ENCODE measurements around the gene IRF4. TPM values are rescaled to one million over a fixed set of nuclear protein-coding genes. Genes with fewer than 3 reads are reported as not detected.
"Not testable (repeated sequence)": the region's sequence is repeated elsewhere in the genome, so short reads cannot be mapped to it uniquely, and the experiment has no call there.

Gene IRF4
- total RNA-seq, 2 experiments from 2014 or later, result 16.9 to 20.8 TPM

DNA sequence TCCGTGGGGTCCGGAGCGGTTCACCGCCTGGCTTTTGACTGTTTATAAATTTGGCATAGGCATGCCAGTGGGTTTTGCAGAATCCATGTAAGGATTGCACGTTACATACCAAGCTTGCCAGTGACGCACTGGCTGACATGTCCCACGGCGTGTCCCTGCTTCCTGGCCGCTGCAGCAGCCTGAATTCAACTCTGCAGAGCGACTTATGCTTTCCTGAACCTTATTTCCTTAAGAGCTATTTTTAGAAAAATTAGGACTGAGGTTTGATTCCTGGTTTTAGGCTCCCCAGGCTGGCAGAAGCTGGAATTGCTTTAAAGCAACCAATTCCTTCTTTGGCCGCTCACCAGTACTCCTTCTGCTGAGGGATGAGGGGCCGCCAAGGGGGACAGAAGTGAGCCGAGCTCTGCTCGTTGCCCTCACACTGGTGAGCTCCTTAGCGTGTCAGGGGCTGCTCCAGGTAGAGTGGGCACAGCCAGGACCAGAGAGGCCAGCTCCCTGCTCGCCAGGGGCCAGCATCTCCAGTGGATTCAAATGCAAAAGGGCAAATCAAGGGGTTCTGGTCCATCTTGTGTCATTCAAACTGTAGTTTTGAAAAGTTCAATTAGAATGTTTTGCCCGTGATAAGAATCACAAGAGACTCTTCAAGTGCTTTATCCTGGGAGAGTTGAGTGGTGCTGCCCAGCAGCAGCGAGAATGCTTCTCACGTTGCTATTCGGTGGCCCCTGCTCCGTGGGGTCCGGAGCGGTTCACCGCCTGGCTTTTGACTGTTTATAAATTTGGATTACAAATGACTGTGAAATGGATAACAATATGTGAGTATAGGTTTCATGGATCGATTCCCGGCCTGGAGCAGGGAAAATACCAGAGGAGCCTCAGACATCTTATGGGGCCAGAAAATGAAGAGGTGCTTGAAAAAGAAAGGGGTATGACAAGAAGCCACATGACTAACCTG lies 17.5 kb upstream of the IRF4 start:
- Histone ChIP-seq H3K27ac (ENCODE audit: low read depth in 1 of 2, low read length in 2 of 2) (no peak overlapping the region), H3K36me3 (ENCODE audit: insufficient read depth, low read length) (no peaks in the 10 kb centered on the region), H3K9me3 (ENCODE audit: control insufficient read depth in 1 of 2, insufficient read depth in 1 of 2, low read length in 2 of 2) (peaks cover 0 to 56% of the 10 kb centered on the region in 2 experiments), H3K4me3 (ENCODE audit: low read length) (no peak overlapping the region), H3K4me1 (ENCODE audit: insufficient read depth, low read length) (peaks cover 5% of the 10 kb centered on the region), H3K27me3 (ENCODE audit: control insufficient read depth in 1 of 2, insufficient read depth in 2 of 2, low read length in 2 of 2) (peaks cover 0 to 5% of the 10 kb centered on the region in 2 experiments)
- POLR2A ChIA-PET, result no interaction called here
- Mint-ChIP-seq H3K36me3 (ENCODE audit: low read depth) (no peaks in the 10 kb centered on the region), H3K27me3 (peaks cover 53% of the 10 kb centered on the region), H3K4me3 (no peak overlapping the region), H3K9me3 (peaks cover 3% of the 10 kb centered on the region), H3K27ac (no peak overlapping the region), H3K4me1 (ENCODE audit: low read depth) (no peaks in the 10 kb centered on the region)
- CTCF ChIA-PET, result no interaction called here
- ATAC-seq (ENCODE audit: poor library complexity), result no peak
- DNase-seq, result no peak
- intact Hi-C loops (cut with DNase I, micrococcal nuclease), result no loop called here
- TF ChIP-seq, protein P1, sequence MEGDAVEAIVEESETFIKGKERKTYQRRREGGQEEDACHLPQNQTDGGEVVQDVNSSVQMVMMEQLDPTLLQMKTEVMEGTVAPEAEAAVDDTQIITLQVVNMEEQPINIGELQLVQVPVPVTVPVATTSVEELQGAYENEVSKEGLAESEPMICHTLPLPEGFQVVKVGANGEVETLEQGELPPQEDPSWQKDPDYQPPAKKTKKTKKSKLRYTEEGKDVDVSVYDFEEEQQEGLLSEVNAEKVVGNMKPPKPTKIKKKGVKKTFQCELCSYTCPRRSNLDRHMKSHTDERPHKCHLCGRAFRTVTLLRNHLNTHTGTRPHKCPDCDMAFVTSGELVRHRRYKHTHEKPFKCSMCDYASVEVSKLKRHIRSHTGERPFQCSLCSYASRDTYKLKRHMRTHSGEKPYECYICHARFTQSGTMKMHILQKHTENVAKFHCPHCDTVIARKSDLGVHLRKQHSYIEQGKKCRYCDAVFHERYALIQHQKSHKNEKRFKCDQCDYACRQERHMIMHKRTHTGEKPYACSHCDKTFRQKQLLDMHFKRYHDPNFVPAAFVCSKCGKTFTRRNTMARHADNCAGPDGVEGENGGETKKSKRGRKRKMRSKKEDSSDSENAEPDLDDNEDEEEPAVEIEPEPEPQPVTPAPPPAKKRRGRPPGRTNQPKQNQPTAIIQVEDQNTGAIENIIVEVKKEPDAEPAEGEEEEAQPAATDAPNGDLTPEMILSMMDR (IDR thresholded peaks at IDR 0.05), result no peak

DNA sequence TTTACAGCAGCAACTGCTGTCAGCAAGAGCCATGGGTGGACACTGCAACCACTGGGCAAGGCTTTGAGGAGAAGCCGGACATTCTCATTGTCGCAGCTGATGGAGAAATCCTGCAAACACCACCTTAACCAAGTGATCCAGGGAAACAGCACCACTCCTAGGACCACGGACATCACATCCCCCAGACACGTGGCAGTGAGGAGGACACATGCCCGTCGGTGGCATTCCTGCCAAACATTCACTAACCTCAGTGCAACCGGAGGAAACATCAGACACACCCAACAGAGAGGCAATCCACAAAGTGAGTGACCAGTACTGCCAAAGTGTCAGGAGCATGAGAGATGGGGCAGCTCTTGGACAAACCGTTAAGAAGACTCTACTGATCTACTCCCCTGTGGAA lies 16.6 kb upstream of the IRF4 start:
- peaks cover 0 to 12% of the 10 kb centered on the region in 2 experiments for H3K27me3 ChIP-seq (ENCODE audit: control insufficient read depth in 1 of 2, insufficient read depth in 2 of 2, low read length in 2 of 2)
- Mint-ChIP-seq H3K27ac (no peak overlapping the region), H3K4me1 (ENCODE audit: low read depth) (no peaks in the 10 kb centered on the region), H3K4me3 (no peak overlapping the region), H3K9me3 (peaks cover 3% of the 10 kb centered on the region), H3K27me3 (peaks cover 53% of the 10 kb centered on the region), H3K36me3 (ENCODE audit: low read depth) (no peaks in the 10 kb centered on the region)
- H3K36me3 ChIP-seq (ENCODE audit: insufficient read depth, low read length), result no peaks in the 10 kb centered on the region
- DNase-seq (no peak), ATAC-seq (ENCODE audit: poor library complexity) (no peak)
- peaks cover 9% of the 10 kb centered on the region for H3K4me1 ChIP-seq (ENCODE audit: insufficient read depth, low read length)
- H3K27ac ChIP-seq (ENCODE audit: low read depth in 1 of 2, low read length in 2 of 2), result no peak overlapping the region
- peaks cover 0 to 57% of the 10 kb centered on the region in 2 experiments for H3K9me3 ChIP-seq (ENCODE audit: control insufficient read depth in 1 of 2, insufficient read depth in 1 of 2, low read length in 2 of 2)
- intact Hi-C loops (cut with DNase I, micrococcal nuclease), result no loop called here
- POLR2A ChIA-PET, result no interaction called here
- no peak overlapping the region for H3K4me3 ChIP-seq (ENCODE audit: low read length)
- CTCF ChIA-PET, result interaction anchor here (0.7 kb wide), 1 partner anchor 255 kb away, joined by 4 read pairs; no protein-coding TSS in a partner anchor
- TF ChIP-seq, protein P1 (IDR thresholded peaks at IDR 0.05), result no peak

GRCh38 chr6:376827-377640 lies 14.5 kb upstream of the IRF4 start:
- CTCF ChIA-PET, result no interaction called here
- Mint-ChIP-seq H3K27ac (no peak overlapping the region), H3K36me3 (ENCODE audit: low read depth) (no peaks in the 10 kb centered on the region), H3K4me3 (no peak overlapping the region), H3K4me1 (ENCODE audit: low read depth) (no peaks in the 10 kb centered on the region), H3K27me3 (peaks cover 70% of the 10 kb centered on the region), H3K9me3 (no peaks in the 10 kb centered on the region)
- intact Hi-C loops (cut with DNase I, micrococcal nuclease), result no loop called here
- H3K4me3 ChIP-seq (ENCODE audit: low read length), result no peak overlapping the region
- peaks cover 0 to 58% of the 10 kb centered on the region in 2 experiments for H3K9me3 ChIP-seq (ENCODE audit: control insufficient read depth in 1 of 2, insufficient read depth in 1 of 2, low read length in 2 of 2)
- TF ChIP-seq, protein P1 (IDR thresholded peaks at IDR 0.05), result no peak
- POLR2A ChIA-PET, result interaction anchor here (0.5 kb wide), 1 partner anchor 1798 kb away, joined by 3 read pairs; no protein-coding TSS in a partner anchor
- H3K27ac ChIP-seq (ENCODE audit: low read depth in 1 of 2, low read length in 2 of 2), result no peak overlapping the region
- peaks cover 9% of the 10 kb centered on the region for H3K4me1 ChIP-seq (ENCODE audit: insufficient read depth, low read length)
- no peaks in the 10 kb centered on the region for H3K36me3 ChIP-seq (ENCODE audit: insufficient read depth, low read length)
- ATAC-seq (ENCODE audit: poor library complexity) (no peak), DNase-seq (no peak)
- peaks cover 0 to 12% of the 10 kb centered on the region in 2 experiments for H3K27me3 ChIP-seq (ENCODE audit: control insufficient read depth in 1 of 2, insufficient read depth in 2 of 2, low read length in 2 of 2)

- H3K4me1 ChIP-seq (ENCODE audit: insufficient read depth, low read length); POLR2A ChIA-PET; ATAC-seq (ENCODE audit: poor library complexity); H3K4me3 Mint-ChIP-seq; H3K27ac Mint-ChIP-seq; H3K36me3 ChIP-seq (ENCODE audit: insufficient read depth, low read length); CTCF ChIA-PET; H3K27ac ChIP-seq (ENCODE audit: low read depth in 1 of 2, low read length in 2 of 2); H3K9me3 Mint-ChIP-seq; intact Hi-C loops (cut with DNase I, micrococcal nuclease); DNase-seq; H3K36me3 Mint-ChIP-seq (ENCODE audit: low read depth); H3K4me1 Mint-ChIP-seq (ENCODE audit: low read depth); H3K4me3 ChIP-seq (ENCODE audit: low read length): not testable (repeated sequence)
- peaks cover 74% of the 10 kb centered on the region for H3K27me3 Mint-ChIP-seq
- Histone ChIP-seq H3K27me3 (ENCODE audit: control insufficient read depth in 1 of 2, insufficient read depth in 2 of 2, low read length in 2 of 2) (peaks cover 0 to 12% of the 10 kb centered on the region in 2 experiments), H3K9me3 (ENCODE audit: control insufficient read depth in 1 of 2, insufficient read depth in 1 of 2, low read length in 2 of 2) (peaks cover 0 to 54% of the 10 kb centered on the region in 2 experiments)
Measured at GRCh38 chr6:377641-378020, 13.9 kb upstream of the IRF4 start.
